A673 (cell line): ENCODE data around the gene BTBD9. TPM values are rescaled to one million over a fixed set of nuclear protein-coding genes. Genes with fewer than 3 reads are reported as not detected.
A peak's percentile ranks its signal among the peaks of the same experiment; 100 is the strongest.

ENCODE experiments used
- BruUV-seq: library from RNA; stranded (reverse); fragments of 400-500 nt; replicated peaks from 2 replicates; lab custom pipeline; 2021; lab: Mats Ljungman, UMichigan
- CTCF ChIA-PET: fragments of 300-600 bp; sonication (Branson Sonifier 250); formaldehyde crosslinking; loops from one replicate; lab custom pipeline; 2022; ENCODE audit warnings: antibody characterized with exemption; lab: Charles Lee
- POLR2A ChIA-PET: fragments of 300-600 bp; sonication (Branson Sonifier 250); formaldehyde crosslinking; loops from one replicate; lab custom pipeline; 2022; ENCODE audit warnings: antibody characterized with exemption; ENCODE audit not compliant: low non-redundant PET; lab: Charles Lee
- DNase-seq: peaks from one replicate; pipeline ENCODE4 v3.0.0-alpha.2; 2015; ENCODE audit warnings: low spot score
- H3K27ac ChIP-seq: fragments of 200-600 bp; sonication (generic); 2 replicates; pipeline ENCODE4 v1.5.1; 2016; ENCODE audit warnings: mixed run types, low read depth, mild to moderate bottlenecking, mixed read lengths, antibody characterized with exemption, low read length; ENCODE audit not compliant: poor library complexity, severe bottlenecking
- H3K27me3 ChIP-seq: fragments of 200-600 bp; sonication (generic); replicated peaks from 2 replicates; pipeline ENCODE4 v1.6.1; 2017; ENCODE audit warnings: mixed run types, low read depth, mild to moderate bottlenecking, mixed read lengths, antibody characterized with exemption, low read length; ENCODE audit not compliant: insufficient read depth, poor library complexity
- H3K36me3 ChIP-seq: fragments of 200-600 bp; sonication (generic); 2 replicates; pipeline ENCODE4 v1.6.1; 2016; ENCODE audit warnings: mixed run types, mild to moderate bottlenecking, mixed read lengths, antibody characterized with exemption, low read length; ENCODE audit not compliant: insufficient read depth, poor library complexity, severe bottlenecking
- H3K4me1 ChIP-seq: fragments of 200-600 bp; sonication (generic); 2 replicates; pipeline ENCODE4 v1.6.1; 2017; ENCODE audit warnings: mixed run types, mild to moderate bottlenecking, mixed read lengths, antibody characterized with exemption, low read length; ENCODE audit not compliant: insufficient read depth, poor library complexity, severe bottlenecking
- H3K4me3 ChIP-seq: fragments of 200-600 bp; sonication (generic); 2 replicates; pipeline ENCODE4 v1.5.1; 2016; ENCODE audit warnings: low read depth, mixed run types, mild to moderate bottlenecking, mixed read lengths, low read length; ENCODE audit not compliant: poor library complexity, severe bottlenecking
- H3K9me3 ChIP-seq: fragments of 200-600 bp; sonication (generic); 2 replicates; pipeline ENCODE4 v1.6.1; 2016; ENCODE audit warnings: mixed run types, low read depth, mild to moderate bottlenecking, mixed read lengths, antibody characterized with exemption, low read length; ENCODE audit not compliant: poor library complexity, severe bottlenecking
- CTCF ChIP-seq: fragments of 300-800, 200-600 bp; sonication (generic); conservative IDR thresholded peaks from 2 replicates; pipeline ENCODE4 v1.5.1; 2017; ENCODE audit warnings: low read depth, mild to moderate bottlenecking, antibody characterized with exemption, low read length, moderate library complexity, mixed read lengths
- EZH2 ChIP-seq: fragments of 200-600 bp; sonication (generic); IDR thresholded peaks from 2 replicates; pipeline ENCODE4 v1.6.1; 2017; ENCODE audit warnings: borderline replicate concordance, low read depth, mild to moderate bottlenecking, mixed read lengths, antibody characterized with exemption, low read length; ENCODE audit not compliant: poor library complexity, severe bottlenecking
- intact Hi-C: fragments of 100-400 bp; cut with micrococcal nuclease; formaldehyde crosslinking; loops from one replicate; pipeline ENCODE4 v1.10.0; 2022; ENCODE audit not compliant: unreplicated experiment
- total RNA-seq: library from RNA; stranded (reverse); gene quantifications from 2 replicates; pipeline ENCODE4 v1.2.3, GENCODE V29; 2021

Gene BTBD9
- total RNA-seq, 1 experiment from 2014 or later, result 8.0 TPM

GRCh38 chr6:38479331-38479730 is 160.4 kb downstream of the BTBD9 start:
- no peaks in the 10 kb centered on the region for H3K36me3 ChIP-seq
- intact Hi-C loops, result no loop called here
- no peaks in the 10 kb centered on the region for H3K27me3 ChIP-seq
- TF ChIP-seq EZH2 (no peak), CTCF (no peak)
- no peaks in the 10 kb centered on the region for H3K9me3 ChIP-seq
- DNase-seq, result no peak
- no peak overlapping the region for H3K27ac ChIP-seq
- H3K4me3 ChIP-seq, result no peak overlapping the region
- H3K4me1 ChIP-seq, result peaks cover 19% of the 10 kb centered on the region
- no TSS peak for BruUV-seq
- CTCF ChIA-PET, result interaction anchor here (1.5 kb wide), 1 partner anchor 15 kb away, joined by 3 read pairs; no protein-coding TSS in a partner anchor
- POLR2A ChIA-PET, result no interaction called here

GRCh38 chr6:38477680-38478260 is 162.0 kb downstream of the BTBD9 start:
- Histone ChIP-seq H3K36me3 (no peaks in the 10 kb centered on the region), H3K4me3 (no peak overlapping the region), H3K4me1 (peaks cover 19% of the 10 kb centered on the region), H3K27me3 (no peaks in the 10 kb centered on the region), H3K27ac (no peak overlapping the region), H3K9me3 (no peaks in the 10 kb centered on the region)
- DNase-seq, result peak; percentile 59
- CTCF ChIA-PET, result interaction anchor here (1.5 kb wide), 1 partner anchor 16 kb away, joined by 3 read pairs; no protein-coding TSS in a partner anchor
- POLR2A ChIA-PET, result no interaction called here
- TF ChIP-seq EZH2, result no peak
- TF ChIP-seq CTCF, result no peak
- intact Hi-C loops, result no loop called here
- BruUV-seq, result no TSS peak

GRCh38 chr6:38476888-38477287 is 162.8 kb downstream of the BTBD9 start:
- DNase-seq, result no peak
- intact Hi-C loops, result no loop called here
- Histone ChIP-seq H3K27me3 (no peaks in the 10 kb centered on the region), H3K36me3 (no peaks in the 10 kb centered on the region), H3K9me3 (no peaks in the 10 kb centered on the region), H3K27ac (no peak overlapping the region), H3K4me3 (no peak overlapping the region), H3K4me1 (peaks cover 19% of the 10 kb centered on the region)
- POLR2A ChIA-PET, result no interaction called here
- CTCF ChIA-PET, result no interaction called here
- TF ChIP-seq CTCF (no peak), EZH2 (no peak)
- BruUV-seq, result no TSS peak
